Liver (tissue), 9 donors: ENCODE results near the gene OR52A5. TPM values are rescaled to one million over a fixed set of nuclear protein-coding genes. Genes with fewer than 3 reads are reported as not detected.

Experiments
- DNase-seq: peaks from one replicate; pipeline ENCODE4 v3.0.0-alpha.2; 2017; ENCODE audit warnings: low spot score
- H3K27ac ChIP-seq, 2 donors: one replicate each; pipeline ENCODE4 v1.7.0; 2013; ENCODE audit warnings: inconsistent platforms in 2 of 2, low read length in 2 of 2, control low read depth in 1 of 2, low read depth in 1 of 2, mild to moderate bottlenecking in 1 of 2
- H3K27me3 ChIP-seq, 4 donors: one replicate each; pipeline versions ENCODE4 v1.6.1 to v1.7.0; 2013; ENCODE audit warnings: low read length in 3 of 4, inconsistent platforms in 1 of 4, mild to moderate bottlenecking in 1 of 4, moderate library complexity in 1 of 4; ENCODE audit not compliant: control insufficient read depth in 4 of 4, insufficient read depth in 4 of 4
- H3K36me3 ChIP-seq, 4 donors: one replicate each; pipeline versions ENCODE4 v1.6.1 to v1.7.0; 2013; ENCODE audit warnings: low read length in 3 of 4, mild to moderate bottlenecking in 3 of 4, low read depth in 1 of 4, moderate library complexity in 1 of 4; ENCODE audit not compliant: control insufficient read depth in 4 of 4, insufficient read depth in 3 of 4
- H3K4me1 ChIP-seq, 4 donors: one replicate each; pipeline versions ENCODE4 v1.6.1 to v1.7.0; 2013; ENCODE audit warnings: low read length in 3 of 4, mild to moderate bottlenecking in 3 of 4, moderate library complexity in 1 of 4; ENCODE audit not compliant: control insufficient read depth in 4 of 4, insufficient read depth in 4 of 4
- H3K4me3 ChIP-seq, 3 donors: one replicate each; pipeline versions ENCODE4 v1.6.1 to v1.7.0; 2013; ENCODE audit warnings: low read length in 3 of 3, control low read depth in 1 of 3, low read depth in 1 of 3, mild to moderate bottlenecking in 1 of 3
- H3K9ac ChIP-seq, 2 donors: one replicate each; pipeline ENCODE4 v1.7.0; 2013; ENCODE audit warnings: low read length in 2 of 2, mild to moderate bottlenecking in 2 of 2, moderate library complexity in 2 of 2, control low read depth in 1 of 2, low read depth in 1 of 2
- H3K9me3 ChIP-seq, 4 donors: one replicate each; pipeline versions ENCODE4 v1.6.1 to v1.7.0; 2013; ENCODE audit warnings: low read length in 3 of 4; ENCODE audit not compliant: control insufficient read depth in 4 of 4
- ATF3 ChIP-seq: IDR thresholded peaks from 2 replicates; pipeline ENCODE4 v1.6.1; 2016; ENCODE audit warnings: antibody characterized with exemption
- EGR1 ChIP-seq, 2 donors: IDR thresholded peaks; 2 replicates each; pipeline ENCODE4 v1.6.1; 2016 to 2018; ENCODE audit warnings: antibody characterized with exemption in 2 of 2, low read depth in 2 of 2
- FOXA1 ChIP-seq: IDR thresholded peaks from 2 replicates; pipeline ENCODE4 v1.6.1; 2016; ENCODE audit warnings: antibody characterized with exemption
- FOXA2 ChIP-seq: IDR thresholded peaks from 2 replicates; pipeline ENCODE4 v1.6.1; 2016; ENCODE audit warnings: antibody characterized with exemption
- GABPA ChIP-seq, 2 donors: IDR thresholded peaks in 1 of 2; conservative IDR thresholded peaks in 1 of 2; 2 replicates each; pipeline ENCODE4 v1.6.1; 2016; ENCODE audit warnings: antibody characterized with exemption in 2 of 2, mild to moderate bottlenecking in 1 of 2, moderate library complexity in 1 of 2
- HNF4A ChIP-seq, 2 donors: conservative IDR thresholded peaks; 2 replicates each; pipeline ENCODE4 v1.6.1; 2016; ENCODE audit warnings: antibody characterized with exemption in 2 of 2, mild to moderate bottlenecking in 2 of 2
- HNF4G ChIP-seq: IDR thresholded peaks from 2 replicates; pipeline ENCODE4 v1.6.1; 2016; ENCODE audit warnings: antibody characterized with exemption
- JUND ChIP-seq, 2 donors: IDR thresholded peaks; 2 replicates each; pipeline ENCODE4 v1.6.1; 2016; ENCODE audit warnings: antibody characterized with exemption in 2 of 2
- NR2F2 ChIP-seq: IDR thresholded peaks from 2 replicates; pipeline ENCODE4 v1.6.1; 2016; ENCODE audit warnings: antibody characterized with exemption
- RAD21 ChIP-seq, 2 donors: IDR thresholded peaks; 2 replicates each; pipeline ENCODE4 v1.6.1; 2016; ENCODE audit warnings: antibody characterized with exemption in 2 of 2, mild to moderate bottlenecking in 2 of 2
- REST ChIP-seq: IDR thresholded peaks from 2 replicates; pipeline ENCODE4 v1.6.1; 2016; ENCODE audit warnings: antibody characterized with exemption, mild to moderate bottlenecking
- RXRA ChIP-seq, 2 donors: IDR thresholded peaks; 2 replicates each; pipeline ENCODE4 v1.6.1; 2017 to 2018; ENCODE audit warnings: antibody characterized with exemption in 2 of 2, mild to moderate bottlenecking in 1 of 2
- SP1 ChIP-seq: IDR thresholded peaks from 2 replicates; pipeline ENCODE4 v1.6.1; 2018; ENCODE audit warnings: antibody characterized with exemption, mild to moderate bottlenecking
- TAF1 ChIP-seq: conservative IDR thresholded peaks from 2 replicates; pipeline ENCODE4 v1.6.1; 2016; ENCODE audit warnings: antibody characterized with exemption, mild to moderate bottlenecking
- YY1 ChIP-seq: IDR thresholded peaks from 2 replicates; pipeline ENCODE4 v1.6.1; 2016; ENCODE audit warnings: antibody characterized with exemption, mild to moderate bottlenecking
- ZBTB33 ChIP-seq: IDR thresholded peaks from 2 replicates; pipeline ENCODE4 v1.6.1; 2016; ENCODE audit warnings: antibody characterized with exemption
- WGBS: extraction: QIAGEN DNeasy Blood & Tissue Kit; methylation state at CpG from one replicate; pipeline ENCODE4 v1.1.7; 2013; 5-methylcytosine and 5-hydroxymethylcytosine counted together
- polyA plus RNA-seq, 2 donors: library from polyadenylated mRNA; stranded (reverse) in 1 of 2; unstranded in 1 of 2; fragments of 200-250 nt in 1 of 2; fragments of >200 nt in 1 of 2; fragmentation: Nextera tagmentation in 1 of 2; extraction: Ambion mirVana in 1 of 2; gene quantifications; one replicate each; pipeline versions ENCODE4 v1.2.1 to v1.2.3, GENCODE V29; 2013 to 2015
- total RNA-seq, 2 donors: library from RNA; depleted of rRNA; stranded (reverse); fragments of >200 nt; gene quantifications; one replicate each; pipeline ENCODE4 v1.2.3, GENCODE V29; 2014
- TF ChIP-seq, protein P1 (sequence below): fragments of 150-350 bp; IDR thresholded peaks from 2 replicates; pipeline ENCODE4 v1.5.1; 2017; ENCODE audit warnings: improper control_type of control experiment, low read depth, low read length; ENCODE audit not compliant: missing input control
- TF ChIP-seq, protein P2 (sequence below): IDR thresholded peaks from 2 replicates; pipeline ENCODE4 v1.6.1; 2016; ENCODE audit warnings: antibody characterized with exemption
- donor health status: healthy.
- donor health status: healthy.
- donor health status: healthy.
- donor health status: healthy.
- donor health status: healthy.

The OR52A5 gene
- total RNA-seq (not detected), polyA plus RNA-seq (not detected)

GRCh38 chr11:5137996-5138395 is at the start of gene OR52A5:
Gene OR52A5, minus strand, starts transcription at chr11:5138356. Its CDS starts 5,714 bp downstream, at chr11:5132642.
- Histone ChIP-seq H3K4me3 (no peak within 1 kb of the TSS), H3K9me3 (no peaks in the 10 kb centered on the region), H3K9ac (no peak within 1 kb of the TSS), H3K27me3 (peaks cover 0 to 2% (median 0%) of the 10 kb centered on the region in 4 donors), H3K36me3 (no peaks in the 10 kb centered on the region), H3K4me1 (no peaks in the 10 kb centered on the region), H3K27ac (no peak within 1 kb of the TSS)
- WGBS = 85% methylated on average over 2 of the region's 2 CpGs
- no peak for DNase-seq
- TF ChIP-seq HNF4G = no peak
- no peak for TF ChIP-seq HNF4A (conservative IDR thresholded peaks at IDR 0.05)
- TF ChIP-seq FOXA1 = no peak
- no peak for TF ChIP-seq EGR1 (IDR thresholded peaks at IDR 0.05; ENCODE audit: low read depth in 2 of 2)
- TF ChIP-seq RAD21 (IDR thresholded peaks at IDR 0.05) = no peak
- TF ChIP-seq YY1 = no peak
- TF ChIP-seq NR2F2 = no peak
- TF ChIP-seq RXRA (IDR thresholded peaks at IDR 0.05) = no peak
- TF ChIP-seq, protein P1, sequence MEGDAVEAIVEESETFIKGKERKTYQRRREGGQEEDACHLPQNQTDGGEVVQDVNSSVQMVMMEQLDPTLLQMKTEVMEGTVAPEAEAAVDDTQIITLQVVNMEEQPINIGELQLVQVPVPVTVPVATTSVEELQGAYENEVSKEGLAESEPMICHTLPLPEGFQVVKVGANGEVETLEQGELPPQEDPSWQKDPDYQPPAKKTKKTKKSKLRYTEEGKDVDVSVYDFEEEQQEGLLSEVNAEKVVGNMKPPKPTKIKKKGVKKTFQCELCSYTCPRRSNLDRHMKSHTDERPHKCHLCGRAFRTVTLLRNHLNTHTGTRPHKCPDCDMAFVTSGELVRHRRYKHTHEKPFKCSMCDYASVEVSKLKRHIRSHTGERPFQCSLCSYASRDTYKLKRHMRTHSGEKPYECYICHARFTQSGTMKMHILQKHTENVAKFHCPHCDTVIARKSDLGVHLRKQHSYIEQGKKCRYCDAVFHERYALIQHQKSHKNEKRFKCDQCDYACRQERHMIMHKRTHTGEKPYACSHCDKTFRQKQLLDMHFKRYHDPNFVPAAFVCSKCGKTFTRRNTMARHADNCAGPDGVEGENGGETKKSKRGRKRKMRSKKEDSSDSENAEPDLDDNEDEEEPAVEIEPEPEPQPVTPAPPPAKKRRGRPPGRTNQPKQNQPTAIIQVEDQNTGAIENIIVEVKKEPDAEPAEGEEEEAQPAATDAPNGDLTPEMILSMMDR = no peak

DNA sequence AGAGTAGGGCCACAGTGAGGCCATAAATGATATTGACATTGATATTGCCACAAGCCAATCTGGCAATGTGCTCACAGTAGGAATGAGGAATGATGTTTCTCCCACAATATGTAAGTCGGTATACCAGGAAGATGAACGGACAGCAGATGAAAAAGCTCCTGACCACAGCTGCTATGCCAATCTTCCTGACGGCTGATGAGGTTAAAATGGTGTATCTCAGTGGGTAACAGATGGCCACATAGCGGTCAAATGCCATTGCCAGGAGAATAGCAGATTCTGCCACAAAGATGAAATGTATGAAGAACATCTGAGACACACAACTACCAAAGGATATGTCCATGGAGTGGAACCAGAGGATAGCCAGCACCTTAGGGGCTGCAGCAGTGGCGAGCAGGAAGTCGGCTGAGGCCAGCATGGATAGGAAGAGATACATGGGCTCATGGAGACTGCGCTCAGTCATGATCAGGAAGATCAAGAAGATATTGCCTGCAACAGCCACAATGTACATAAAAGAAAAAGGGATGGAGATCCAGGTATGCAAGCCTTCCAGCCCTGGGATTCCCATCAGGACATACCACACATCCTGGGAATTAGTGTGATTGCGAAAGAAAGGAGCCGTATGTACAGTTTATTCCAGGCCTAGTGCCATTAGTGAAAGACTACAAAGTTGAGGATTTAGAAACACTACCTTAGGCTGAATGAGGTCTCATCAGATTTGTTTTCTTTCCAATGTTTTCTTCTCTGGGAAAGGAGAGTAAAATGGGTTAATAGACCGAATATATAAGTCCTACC is 40.1 kb upstream of the OR52A5 start:
- no peak for DNase-seq
- no peaks in the 10 kb centered on the region for H3K36me3 ChIP-seq

More for the DNA sequence above, 40.1 kb upstream of the OR52A5 start:
- TF ChIP-seq ATF3 = no peak
- no peak for TF ChIP-seq NR2F2
- TF ChIP-seq JUND (IDR thresholded peaks at IDR 0.05) = no peak
- no peak for TF ChIP-seq FOXA1
- TF ChIP-seq GABPA (IDR thresholded peaks at IDR 0.05 in 1 of 2, conservative IDR thresholded peaks at IDR 0.05 in 1 of 2) = no peak
- TF ChIP-seq RAD21 (IDR thresholded peaks at IDR 0.05) = no peak
- no peak for TF ChIP-seq TAF1
- TF ChIP-seq HNF4G = no peak
- TF ChIP-seq, protein P1 = no peak
- TF ChIP-seq HNF4A (conservative IDR thresholded peaks at IDR 0.05) = no peak
- no peak for TF ChIP-seq RXRA (IDR thresholded peaks at IDR 0.05)
- no peak for TF ChIP-seq SP1
- TF ChIP-seq ZBTB33 = no peak
- TF ChIP-seq, protein P2, sequence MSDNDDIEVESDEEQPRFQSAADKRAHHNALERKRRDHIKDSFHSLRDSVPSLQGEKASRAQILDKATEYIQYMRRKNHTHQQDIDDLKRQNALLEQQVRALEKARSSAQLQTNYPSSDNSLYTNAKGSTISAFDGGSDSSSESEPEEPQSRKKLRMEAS = no peak
- no peak for TF ChIP-seq FOXA2
- no peak for TF ChIP-seq EGR1 (IDR thresholded peaks at IDR 0.05; ENCODE audit: low read depth in 2 of 2)
- no peak for TF ChIP-seq YY1
- no peak for TF ChIP-seq REST
- H3K27ac ChIP-seq = no peak overlapping the region
- WGBS = 79% methylated on average over 10 of the region's 10 CpGs
- no peaks in the 10 kb centered on the region for H3K9me3 ChIP-seq
- H3K9ac ChIP-seq = no peak overlapping the region
- no peak overlapping the region for H3K4me3 ChIP-seq
- H3K4me1 ChIP-seq = no peaks in the 10 kb centered on the region
- no peaks in the 10 kb centered on the region for H3K27me3 ChIP-seq
